ENCODE data around the gene MYOD1. TPM values are rescaled to one million over a fixed set of nuclear protein-coding genes. Genes with fewer than 3 reads are reported as not detected.

MYOD1 gene
- total RNA-seq, 1 donor from 2014 or later = not detected

- intact Hi-C loops (cut with DNase I) = no loop called here
- ATAC-seq (ENCODE audit: poor library complexity) = no peak
- DNase-seq = no peak
These were observed 25.0 kb downstream of the MYOD1 start for GRCh38 chr11:17744151-17744940.

GRCh38 chr11:17745023-17745772, 25.8 kb downstream of the MYOD1 start:
- intact Hi-C loops (cut with DNase I) = no loop called here
- DNase-seq = peak; percentile 24
- no peak for ATAC-seq (ENCODE audit: poor library complexity)

- DNase-seq (no peak), ATAC-seq (ENCODE audit: poor library complexity) (no peak)
- intact Hi-C loops (cut with DNase I) = no loop called here
These were observed 26.7 kb downstream of the MYOD1 start for GRCh38 chr11:17746096-17746495.

DNA sequence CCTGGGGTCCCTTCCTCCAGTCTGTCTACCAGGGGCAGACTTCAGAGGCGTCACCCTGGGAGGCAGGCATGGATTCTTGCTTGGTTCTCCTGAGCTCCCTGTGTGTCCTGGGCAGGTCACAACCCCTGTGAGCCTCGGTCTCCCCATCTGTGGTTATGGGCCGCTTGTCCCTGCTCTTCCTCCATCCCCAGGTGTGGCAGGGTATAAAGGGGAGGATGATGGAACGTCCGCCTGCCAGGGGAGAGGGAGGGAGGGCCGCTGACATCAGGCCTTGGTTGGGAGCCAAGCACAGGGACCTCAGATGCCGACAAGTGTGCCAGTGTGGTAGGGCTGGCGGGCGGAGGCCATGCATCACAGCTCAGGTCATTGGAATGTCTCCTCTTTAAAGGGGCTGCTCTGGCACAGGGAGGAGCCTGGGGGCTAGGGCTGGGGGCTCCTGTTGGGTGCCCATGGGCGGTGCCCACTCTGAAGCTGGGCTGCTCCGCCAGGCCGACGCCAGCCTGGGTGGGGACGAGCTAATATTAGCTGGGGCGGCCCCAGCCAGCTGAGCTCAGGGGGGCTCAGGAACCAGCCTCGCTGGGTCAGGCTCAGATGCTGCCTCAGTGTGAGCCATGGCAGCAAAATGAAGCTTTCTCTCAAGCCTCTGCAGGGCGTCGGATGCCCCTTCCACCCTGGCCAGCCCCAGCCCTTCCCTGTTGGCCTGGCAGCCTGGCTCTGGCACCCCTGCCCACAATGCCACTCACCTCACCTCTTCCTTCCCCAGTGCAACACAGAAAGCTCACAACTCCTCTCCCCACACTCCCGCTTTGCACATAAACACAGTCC, 28.0 kb downstream of the MYOD1 start:
- intact Hi-C loops (cut with DNase I) = no loop called here
- ATAC-seq (ENCODE audit: poor library complexity) = no peak
- DNase-seq = no peak

- DNase-seq = no peak
- no peak for ATAC-seq (ENCODE audit: poor library complexity)
- intact Hi-C loops (cut with DNase I) = no loop called here
These were observed 28.7 kb downstream of the MYOD1 start for GRCh38 chr11:17748044-17748443.

- intact Hi-C loops (cut with DNase I) = no loop called here
- ATAC-seq (ENCODE audit: poor library complexity) = no peak
- peak; percentile 31 for DNase-seq
These were observed 29.7 kb downstream of the MYOD1 start for GRCh38 chr11:17748761-17749721.

- ATAC-seq (ENCODE audit: poor library complexity) (peak; percentile 55), DNase-seq (peak; percentile 34)
- intact Hi-C loops (cut with DNase I) = no loop called here
These were observed 30.8 kb downstream of the MYOD1 start for GRCh38 chr11:17750013-17750800.

DNA sequence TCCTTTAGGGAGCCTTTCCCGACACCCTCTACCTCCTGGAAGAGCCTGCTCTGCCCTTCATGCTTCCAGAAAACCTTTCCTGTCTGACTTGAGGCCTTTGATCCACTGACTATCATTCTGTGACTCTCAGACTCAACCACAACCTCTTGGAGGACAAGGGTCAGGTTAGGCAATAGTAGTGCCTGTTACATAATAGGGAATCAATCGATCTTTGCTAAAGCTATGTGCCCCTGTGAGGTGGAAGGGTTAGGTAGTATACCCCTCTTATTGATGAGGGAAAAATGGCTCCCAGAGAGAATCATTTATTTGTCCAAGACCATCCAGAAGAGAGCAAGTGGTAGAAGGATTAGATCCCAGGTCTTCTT, 31.4 kb downstream of the MYOD1 start:
- DNase-seq (no peak), ATAC-seq (ENCODE audit: poor library complexity) (no peak)
- intact Hi-C loops (cut with DNase I) = no loop called here

- DNase-seq (no peak), ATAC-seq (ENCODE audit: poor library complexity) (no peak)
- intact Hi-C loops (cut with DNase I) = no loop called here
These were observed 32.2 kb downstream of the MYOD1 start for GRCh38 chr11:17751558-17751957.

- intact Hi-C loops (cut with DNase I) = no loop called here
- ATAC-seq (ENCODE audit: poor library complexity) (no peak), DNase-seq (peak; percentile 19)
These were observed 32.8 kb downstream of the MYOD1 start for GRCh38 chr11:17752144-17752543.

DNA sequence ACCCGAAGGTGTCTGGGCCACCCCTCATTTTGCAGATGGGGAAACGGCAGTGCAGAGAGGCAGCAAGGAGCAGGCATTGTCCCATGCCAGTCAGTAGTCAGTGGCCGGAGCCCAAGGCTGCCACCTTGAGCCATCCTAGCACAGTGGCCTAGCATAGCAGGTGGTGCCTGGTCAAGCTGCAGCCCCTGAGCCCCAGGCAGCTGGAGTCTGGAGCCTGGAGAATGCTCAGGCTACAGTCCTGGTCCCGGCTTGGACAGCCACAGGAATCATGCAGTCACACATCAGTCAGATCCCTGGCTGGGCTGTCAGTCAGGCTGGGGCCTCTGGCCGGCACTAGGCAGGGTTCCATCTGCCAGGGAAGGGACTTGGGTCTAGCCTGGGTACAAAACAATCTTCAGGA, 33.8 kb downstream of the MYOD1 start:
- DNase-seq (peak; percentile 27), ATAC-seq (ENCODE audit: poor library complexity) (no peak)
- intact Hi-C loops (cut with DNase I) = no loop called here

DNA sequence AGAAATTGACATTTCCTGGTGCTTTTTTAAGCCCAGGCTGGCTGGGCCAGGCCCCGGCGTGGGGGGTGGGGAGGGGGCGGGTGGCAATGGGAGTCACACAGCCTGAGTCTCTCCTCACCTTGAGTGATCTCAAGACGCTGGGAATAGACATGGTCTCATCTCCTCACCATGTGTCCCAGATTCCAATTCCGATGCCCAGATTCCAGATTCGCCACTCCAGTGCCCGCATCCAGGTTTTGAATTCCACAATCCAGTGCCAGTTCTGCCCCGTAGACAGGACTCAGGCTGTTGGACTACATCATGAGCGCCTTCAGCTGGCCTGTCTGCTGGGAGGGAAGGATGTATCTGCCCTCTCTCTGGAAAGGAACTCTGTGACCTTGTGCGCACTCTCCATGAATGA, 34.3 kb downstream of the MYOD1 start:
- ATAC-seq (ENCODE audit: poor library complexity) = no peak
- DNase-seq = peak; percentile 7
- intact Hi-C loops (cut with DNase I) = no loop called here

DNA sequence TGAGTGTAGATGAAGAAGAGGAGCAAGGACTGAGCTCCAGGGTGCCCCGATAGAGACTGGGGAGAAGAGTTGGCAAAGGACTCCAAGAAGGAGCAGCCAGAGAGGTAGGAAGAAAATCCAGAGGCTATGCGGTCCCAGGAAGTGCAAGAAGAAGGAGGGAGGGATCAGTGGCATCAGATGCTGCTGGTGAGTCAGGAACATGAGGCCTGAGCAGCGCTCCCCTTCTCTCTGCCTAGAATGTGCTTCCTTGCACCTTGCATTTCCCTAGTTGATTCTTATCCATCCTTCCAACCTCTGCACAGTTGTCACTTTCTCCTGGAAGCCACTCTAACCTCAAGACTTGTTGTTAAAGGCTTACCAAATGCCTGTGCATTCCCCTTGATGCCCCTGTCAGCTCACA, 36.5 kb downstream of the MYOD1 start:
- intact Hi-C loops (cut with DNase I) = no loop called here
- no peak for DNase-seq

DNA sequence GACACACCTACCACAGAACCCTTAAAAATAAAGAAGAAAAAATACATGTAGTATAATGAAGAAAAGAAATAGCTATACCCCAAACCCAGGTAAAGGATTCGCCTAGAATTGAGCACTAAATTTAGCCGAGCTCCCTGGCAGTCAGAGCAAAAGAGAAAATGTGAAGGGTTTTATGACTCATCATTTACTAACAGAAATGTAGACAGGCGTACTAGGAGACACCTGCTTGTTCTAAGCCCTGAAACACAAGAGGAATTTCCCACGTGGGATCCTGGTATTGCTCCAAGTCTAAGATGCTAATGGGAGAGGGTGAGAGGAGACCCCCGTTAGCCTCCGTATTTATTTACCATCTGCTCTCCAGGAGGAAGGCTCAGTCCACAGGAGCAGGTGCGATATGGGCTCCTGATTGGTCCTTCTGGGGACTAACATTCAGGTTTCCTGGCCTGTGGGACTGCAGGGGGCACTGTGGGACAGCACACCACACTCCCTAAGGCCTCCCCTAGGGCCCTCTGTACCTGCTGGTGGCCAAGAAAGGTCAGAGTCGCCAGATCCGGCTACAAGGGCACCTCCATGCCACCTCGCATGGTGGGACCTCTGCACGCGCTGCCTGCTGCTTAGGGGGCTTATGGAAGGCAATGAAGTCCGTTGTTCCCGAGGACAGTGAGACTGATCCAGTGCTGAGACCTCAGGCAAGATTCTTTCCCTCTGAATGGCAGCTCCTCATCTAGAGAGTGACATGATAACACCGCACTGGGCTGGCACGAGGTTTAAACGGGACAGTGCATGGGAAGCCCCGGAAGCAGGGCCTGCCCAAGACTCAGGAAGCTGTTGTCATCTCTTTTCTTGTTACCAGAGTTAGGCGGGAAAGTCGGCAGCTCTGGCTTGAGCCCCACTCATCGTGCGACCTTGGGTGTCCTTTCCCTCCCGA, 41.0 kb downstream of the MYOD1 start:
- peak; percentile 93 for ATAC-seq (ENCODE audit: poor library complexity)
- intact Hi-C loops (cut with DNase I) = loop anchor here (2.0 kb wide), 2 partner anchors 66 to 218 kb away; no protein-coding TSS in a partner anchor
- peak; percentile 61 for DNase-seq

More for the DNA sequence above, 36.5 kb downstream of the MYOD1 start:
- ATAC-seq (ENCODE audit: poor library complexity) = no peak

DNA sequence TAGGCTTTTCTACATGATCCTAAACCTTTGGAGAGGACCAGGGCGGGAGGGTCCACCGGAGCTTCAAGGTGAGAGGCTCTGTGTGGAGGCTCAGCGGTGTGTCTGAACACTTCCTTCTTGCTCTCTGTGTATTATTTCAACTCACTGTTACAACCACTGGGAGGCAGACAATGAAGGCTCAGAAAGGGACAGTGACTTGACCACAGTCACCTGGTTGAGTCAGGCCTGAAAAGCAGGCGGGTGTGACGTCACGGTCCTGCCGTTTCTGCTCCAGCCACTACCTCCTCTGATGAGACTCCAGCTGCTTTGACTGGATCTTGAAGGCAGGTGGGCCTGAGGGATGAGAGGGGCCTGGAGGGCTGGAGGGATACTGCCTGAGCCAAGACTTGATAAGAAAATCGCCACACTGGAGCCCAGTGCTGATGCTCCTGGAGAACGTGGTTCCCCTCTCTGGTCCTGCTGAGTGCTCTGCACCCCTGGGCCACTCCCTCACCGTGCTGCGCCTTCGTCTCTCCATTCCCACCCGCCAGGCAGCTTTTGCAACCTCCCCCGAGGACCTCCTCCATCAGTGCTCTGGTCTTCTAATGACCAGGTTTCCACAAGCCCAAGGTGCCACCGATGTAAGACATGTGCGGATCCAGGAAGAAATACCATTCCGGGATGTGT, 43.1 kb downstream of the MYOD1 start:
- peak; percentile 21 for DNase-seq
- intact Hi-C loops (cut with DNase I) = no loop called here

DNA sequence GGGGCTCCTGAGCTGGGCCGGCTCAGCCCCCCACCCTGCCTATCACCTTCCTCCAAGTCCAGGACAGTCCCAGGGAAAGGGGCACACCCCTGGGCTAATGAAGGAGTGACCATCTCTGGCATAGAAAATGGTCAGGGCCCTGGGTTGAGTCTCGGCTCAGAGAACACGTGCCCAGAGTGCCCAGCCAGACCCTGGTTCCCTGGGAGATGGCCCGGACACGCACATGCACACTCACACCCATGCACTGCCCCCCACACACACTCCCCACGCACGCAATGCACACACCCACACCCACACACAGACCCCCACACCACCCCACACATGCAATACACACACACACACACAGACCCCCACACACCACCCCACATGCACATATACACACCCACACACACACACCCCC, 43.9 kb downstream of the MYOD1 start:
- ATAC-seq (ENCODE audit: poor library complexity) (no peak), DNase-seq (peak; percentile 15)
- intact Hi-C loops (cut with DNase I) = no loop called here

More for the DNA sequence above, 43.1 kb downstream of the MYOD1 start:
- no peak for ATAC-seq (ENCODE audit: poor library complexity)
